Muscle of arm (tissue), 12 donors: ENCODE measurements around the gene PEX10. TPM values are rescaled to one million over a fixed set of nuclear protein-coding genes. Genes with fewer than 3 reads are reported as not detected.

Experiments
- DNase-seq: peaks from one replicate; pipeline ENCODE4 v3.0.0-alpha.2; 2013
- polyA plus RNA-seq, 12 donors: library from polyadenylated mRNA; unstranded; fragments of 120-200 nt; gene quantifications; one replicate each; pipeline ENCODE4 v1.2.1, GENCODE V29; 2013; ENCODE audit not compliant: insufficient read length in 12 of 12

PEX10 gene
- polyA plus RNA-seq, 12 donors: 13.1 to 28.0 (median 16.6) TPM; not detected in 1

- no peak for DNase-seq
Observed at GRCh38 chr1:2376931-2377672, 35.3 kb downstream of the PEX10 start.

- DNase-seq: no peak
Observed at GRCh38 chr1:2376261-2376741, 36.1 kb downstream of the PEX10 start.

- DNase-seq: no peak
Observed at GRCh38 chr1:2375923-2376260, 36.5 kb downstream of the PEX10 start.

GRCh38 chr1:2375246-2375922 is 37.0 kb downstream of the PEX10 start:
- DNase-seq: no peak

- no peak for DNase-seq
Observed at GRCh38 chr1:2374252-2375155, 37.9 kb downstream of the PEX10 start.

GRCh38 chr1:2373551-2374251 is 38.7 kb downstream of the PEX10 start:
- DNase-seq: no peak

- no peak for DNase-seq
Observed at GRCh38 chr1:2372551-2373490, 39.5 kb downstream of the PEX10 start.

- DNase-seq: no peak
Observed at GRCh38 chr1:2368053-2368744, 44.2 kb downstream of the PEX10 start.

GRCh38 chr1:2363847-2364513 is 48.4 kb downstream of the PEX10 start:
- DNase-seq: no peak

GRCh38 chr1:2360588-2361364 is 51.6 kb downstream of the PEX10 start:
- DNase-seq: no peak

- no peak for DNase-seq
Observed at GRCh38 chr1:2358651-2359640, 53.4 kb downstream of the PEX10 start.

- DNase-seq: no peak
Observed at GRCh38 chr1:2358072-2358471, 54.3 kb downstream of the PEX10 start.

GRCh38 chr1:2356911-2357845 is 55.2 kb downstream of the PEX10 start:
- DNase-seq: no peak

- no peak for DNase-seq
Observed at GRCh38 chr1:2356401-2356800, 56.0 kb downstream of the PEX10 start.

- no peak for DNase-seq
Observed at GRCh38 chr1:2355373-2356261, 56.7 kb downstream of the PEX10 start.
